NCI-H774 (cell line): ENCODE measurements around the gene FMN2.

ENCODE experiments used
- DNase-seq: peaks from one replicate; lab custom pipeline; 2025; lab: John Stamatoyannopoulos, UW

FMN2 gene

GRCh38 chr1:240424740-240425464, 333.2 kb downstream of the FMN2 start:
- DNase-seq: no peak

GRCh38 chr1:240426051-240426450, 334.4 kb downstream of the FMN2 start:
- no peak for DNase-seq

DNA sequence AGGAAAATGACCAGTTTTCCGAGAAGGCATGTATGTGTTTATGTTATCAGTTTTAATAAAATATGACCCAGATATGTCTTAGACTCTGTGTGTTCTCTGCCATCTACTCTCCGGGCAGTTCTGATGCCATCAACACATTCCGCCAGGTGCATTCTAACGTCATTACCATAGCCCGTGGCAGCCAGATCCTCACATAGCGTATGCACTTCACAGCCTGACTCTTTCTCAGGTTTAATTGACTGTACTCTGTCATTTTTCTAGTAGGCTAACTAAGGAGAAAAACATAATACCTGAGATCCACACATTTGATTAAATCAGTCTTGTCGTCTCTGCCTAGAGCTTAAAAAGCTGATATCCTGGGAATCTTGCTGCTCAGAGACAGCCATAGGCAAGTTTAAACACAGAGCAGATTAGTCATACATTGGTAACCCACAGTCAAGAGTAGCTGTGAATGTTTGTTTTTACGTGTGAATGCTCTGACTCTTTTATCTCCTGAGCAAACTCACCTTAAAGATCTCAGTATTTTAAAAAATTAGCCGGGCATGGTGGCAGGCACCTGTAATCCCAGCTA, 344.4 kb downstream of the FMN2 start:
- no peak for DNase-seq

- DNase-seq: no peak
Observed at GRCh38 chr1:240441669-240442068, 350.0 kb downstream of the FMN2 start.

- no peak for DNase-seq
Observed at GRCh38 chr1:240445369-240445768, 353.7 kb downstream of the FMN2 start.

DNA sequence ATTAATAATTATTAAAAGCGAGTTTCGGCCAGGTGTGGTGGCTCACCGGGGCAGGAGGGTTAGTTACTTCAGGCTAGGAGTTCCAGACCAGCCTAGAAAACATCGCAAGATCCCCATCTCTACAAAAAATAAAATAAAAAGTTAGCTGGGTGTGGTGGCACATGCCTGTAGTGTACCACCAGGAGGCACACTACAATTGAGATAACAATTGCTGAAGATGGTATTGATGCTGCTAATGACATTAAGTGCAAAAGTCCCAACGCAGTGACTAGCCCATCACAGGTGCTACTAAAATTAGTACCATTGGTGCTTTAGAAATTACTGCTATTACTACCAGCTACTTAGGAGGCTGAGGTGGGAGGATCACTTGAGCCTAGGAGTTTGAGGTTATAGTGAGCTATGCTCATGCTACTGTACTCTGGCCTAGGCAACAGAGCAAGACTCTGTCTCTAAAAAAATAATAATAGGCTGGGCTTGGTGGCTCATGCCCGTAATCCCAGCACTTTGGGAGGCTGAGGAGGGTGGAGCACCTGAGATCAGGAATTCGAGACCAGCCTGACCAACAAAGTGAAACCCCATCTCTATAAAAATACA, 363.6 kb downstream of the FMN2 start:
- DNase-seq: no peak

GRCh38 chr1:240457203-240457602, 365.5 kb downstream of the FMN2 start:
- DNase-seq: no peak

GRCh38 chr1:240462277-240462676, 370.6 kb downstream of the FMN2 start:
- DNase-seq: no peak

DNA sequence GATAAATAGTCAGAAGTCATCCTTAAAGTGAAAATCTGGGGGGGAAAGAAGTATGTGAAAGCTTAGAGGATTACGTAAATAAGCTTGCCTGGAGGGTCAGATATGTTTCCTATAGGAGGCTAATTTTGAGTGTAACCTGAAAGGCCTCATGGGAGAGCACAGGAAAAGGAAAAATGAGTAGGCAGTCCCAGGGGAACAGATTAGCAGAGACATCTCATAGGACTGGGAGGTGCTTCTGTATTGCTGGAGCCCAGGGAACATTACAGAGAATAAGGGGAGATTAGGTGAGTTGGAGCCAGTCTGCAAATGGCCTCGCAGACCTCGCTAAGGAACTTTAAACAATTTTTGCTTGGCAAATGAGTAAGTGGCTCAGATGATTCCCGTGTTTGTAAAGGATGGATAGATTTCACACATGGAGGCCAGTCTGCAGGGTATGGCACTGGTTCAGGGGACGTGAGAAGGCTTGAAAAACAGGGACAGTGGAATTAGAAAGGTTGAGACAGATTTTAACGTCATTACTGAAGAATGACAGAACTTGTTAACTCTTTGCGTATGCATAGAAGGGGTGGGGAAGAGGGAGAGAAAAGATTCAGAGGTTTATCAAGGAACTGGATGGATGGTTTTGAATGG, 371.2 kb downstream of the FMN2 start:
- DNase-seq: no peak

DNA sequence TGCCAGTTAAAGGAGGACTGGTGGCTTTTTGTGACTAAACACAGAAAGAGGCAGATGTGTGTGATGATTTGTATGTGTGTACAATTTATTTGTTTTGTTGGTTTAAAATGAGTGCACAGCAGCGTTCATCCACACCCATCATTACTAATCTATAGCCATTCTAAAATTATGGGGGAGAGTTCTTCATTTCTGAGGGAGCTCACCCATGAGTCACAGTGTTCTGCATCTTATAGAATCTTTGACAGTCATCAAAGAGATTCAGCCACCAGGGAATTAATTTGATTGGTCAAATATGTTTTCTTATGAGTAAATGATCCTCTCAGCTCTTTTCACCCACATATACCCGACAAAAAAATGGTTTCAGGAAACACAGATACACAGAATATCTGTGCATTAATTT, 372.4 kb downstream of the FMN2 start:
- DNase-seq: no peak

DNA sequence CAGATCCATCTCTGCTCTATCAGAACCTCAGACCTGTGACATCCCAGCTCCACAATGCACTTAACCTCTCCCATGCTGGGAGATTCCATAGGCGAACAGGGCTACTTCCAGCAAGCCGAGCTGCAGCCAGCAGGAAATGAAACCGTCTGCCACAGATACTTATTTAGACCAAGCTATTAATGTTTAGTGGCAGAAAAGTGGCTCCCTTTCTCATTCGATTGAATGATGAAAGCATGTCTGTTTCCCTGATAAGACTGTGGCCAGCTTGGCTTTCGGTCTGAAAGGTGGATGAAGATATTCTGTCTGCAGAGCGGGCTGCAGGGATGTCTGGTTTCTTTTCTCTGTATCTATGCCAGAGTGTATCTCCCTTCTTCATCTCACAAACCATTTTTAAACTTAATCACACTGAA, 373.9 kb downstream of the FMN2 start:
- no peak for DNase-seq

- no peak for DNase-seq
Observed at GRCh38 chr1:240466509-240466908, 374.8 kb downstream of the FMN2 start.

DNA sequence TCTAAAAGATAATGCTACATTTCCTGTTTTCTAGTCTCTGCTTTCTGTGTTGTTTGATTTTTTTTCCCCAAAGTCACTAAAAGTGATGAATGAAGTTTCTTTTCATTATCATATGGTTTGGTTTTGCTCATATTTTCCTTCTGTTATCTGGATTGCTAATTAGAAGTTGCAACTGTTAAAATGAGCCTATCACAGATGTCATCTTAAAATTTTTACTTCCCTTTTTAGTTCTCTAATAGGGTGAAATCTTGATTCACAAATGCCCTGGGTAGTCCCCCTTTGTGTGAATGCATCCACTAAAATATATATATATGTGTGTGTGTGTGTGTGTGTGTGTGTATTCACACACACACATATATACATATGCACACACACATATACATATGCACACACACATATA, 376.2 kb downstream of the FMN2 start:
- DNase-seq: no peak

DNA sequence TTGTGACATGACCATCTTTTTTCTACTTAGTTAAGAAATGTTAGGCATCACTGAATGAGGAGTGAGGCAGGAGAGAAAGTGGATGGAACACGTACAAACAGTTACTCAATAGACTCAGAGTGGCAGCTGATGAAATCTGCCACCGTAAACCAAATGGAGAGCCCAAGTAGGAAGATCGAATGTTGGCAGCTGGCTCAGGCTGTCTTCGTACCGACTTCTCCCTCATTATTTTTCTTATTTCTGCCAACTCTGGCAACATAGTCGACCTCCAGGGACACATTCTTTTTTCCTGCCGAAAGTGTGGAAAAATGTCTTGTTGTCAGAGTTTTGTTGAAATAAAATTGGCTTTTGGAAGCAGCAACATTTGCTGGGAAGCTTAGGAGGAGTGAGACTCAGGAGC, 377.0 kb downstream of the FMN2 start:
- DNase-seq: no peak

DNA sequence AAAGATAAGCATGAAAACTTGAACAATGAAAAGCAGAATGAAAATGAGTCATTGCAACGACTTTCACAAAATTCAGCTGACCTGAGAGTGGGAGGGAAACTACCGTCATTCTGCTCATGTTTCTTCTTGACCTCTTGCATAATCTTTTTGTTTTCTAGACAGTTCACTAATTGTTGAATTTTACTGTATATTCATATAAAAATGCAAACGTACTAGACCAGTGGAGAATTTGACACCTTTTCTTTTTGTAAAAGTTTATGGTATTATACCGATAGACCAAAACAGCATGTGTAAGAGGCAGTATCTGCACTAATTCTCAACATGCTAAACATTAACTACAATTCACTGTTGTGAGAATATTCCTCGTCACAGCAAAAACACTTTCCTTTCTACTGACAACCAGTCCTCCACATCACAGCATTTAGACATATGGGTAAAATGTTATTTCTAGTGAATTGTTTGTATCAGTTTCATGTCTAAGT, 382.5 kb downstream of the FMN2 start:
- DNase-seq: no peak

DNA sequence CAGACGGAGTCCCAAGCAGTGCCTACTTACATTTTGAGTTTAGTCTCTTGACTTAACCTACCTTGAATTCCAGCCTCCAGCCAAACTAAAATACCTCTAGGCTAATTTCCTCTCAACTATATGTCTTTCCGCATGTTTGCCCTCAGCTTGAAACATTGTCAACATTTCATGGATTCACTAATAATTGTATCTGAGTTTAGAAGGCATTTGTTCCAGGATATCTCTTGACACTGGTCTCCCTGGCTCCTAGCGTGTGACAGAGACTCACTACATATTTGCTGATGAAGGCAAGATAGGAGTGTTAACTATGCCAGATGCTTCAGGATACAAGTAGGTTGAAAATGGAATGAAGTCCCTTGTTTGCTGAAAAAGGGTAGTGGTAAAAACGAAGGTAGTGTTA, 384.1 kb downstream of the FMN2 start:
- DNase-seq: no peak

DNA sequence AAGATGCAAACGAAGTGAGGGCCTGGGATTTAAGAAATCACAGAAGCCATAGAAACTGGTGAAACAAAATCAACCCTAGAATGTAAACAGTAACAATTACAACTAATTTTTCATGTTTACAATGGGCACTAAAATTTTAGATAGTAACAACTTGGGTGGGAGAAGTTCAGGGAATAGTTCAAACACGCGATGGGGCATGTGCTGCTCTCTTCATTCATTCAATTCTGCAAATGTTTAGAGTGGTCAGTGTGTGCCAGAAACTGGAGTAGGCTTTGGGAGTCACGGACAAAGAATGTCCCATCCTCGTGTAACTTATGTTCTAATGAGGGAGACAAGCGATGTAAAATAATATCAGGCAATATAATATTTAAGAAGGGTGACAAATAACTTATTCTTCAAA, 386.9 kb downstream of the FMN2 start:
- no peak for DNase-seq

DNA sequence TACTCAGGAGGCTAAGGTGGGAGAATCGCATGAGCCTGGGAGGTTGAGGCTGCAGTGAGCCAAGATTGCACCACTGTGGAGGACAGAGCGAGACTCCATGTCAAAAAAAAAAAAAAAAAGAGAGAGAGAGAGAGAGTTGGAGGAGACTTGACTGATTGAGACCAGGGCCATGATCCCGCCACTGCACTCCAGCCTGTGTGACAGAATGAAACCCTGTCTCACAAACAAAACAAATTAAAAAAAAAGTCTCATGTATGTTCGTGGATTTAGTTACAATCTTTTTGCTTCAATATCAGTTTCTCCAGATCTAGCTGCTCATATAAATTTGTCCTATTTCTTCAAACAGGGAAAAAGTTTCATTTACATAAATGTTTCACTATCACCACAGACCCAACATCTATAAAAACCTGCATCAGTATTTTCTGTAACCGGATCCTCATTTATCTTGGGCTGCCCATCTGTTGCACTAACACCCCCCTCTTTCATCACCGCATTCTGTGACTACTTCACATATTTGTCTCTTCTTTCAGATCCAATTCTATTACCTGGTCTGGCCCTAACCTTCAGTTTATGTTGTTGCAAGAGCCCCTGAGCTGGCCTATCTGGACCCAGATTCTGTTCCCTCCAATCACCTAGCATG, 393.2 kb downstream of the FMN2 start:
- DNase-seq: no peak

GRCh38 chr1:240486611-240487010, 394.9 kb downstream of the FMN2 start:
- DNase-seq: no peak

DNA sequence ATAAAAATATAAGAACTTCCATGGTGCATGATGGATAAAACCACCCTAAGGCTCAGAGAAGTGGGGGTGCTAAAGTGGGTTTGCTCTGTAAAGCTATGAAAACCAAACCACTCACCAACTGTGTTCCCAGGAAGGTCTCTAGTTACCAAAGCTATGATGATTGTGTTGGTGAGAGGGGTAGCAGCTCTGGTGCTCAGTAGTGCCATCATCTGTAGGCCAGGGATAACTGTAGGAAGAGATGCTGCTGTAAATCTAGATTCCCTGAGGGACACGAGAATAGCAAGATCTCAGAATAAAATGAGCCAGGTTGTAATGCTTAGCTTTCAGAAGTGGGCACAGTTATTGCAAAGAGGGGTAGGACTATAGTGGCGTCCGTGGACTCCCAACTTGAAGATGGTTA, 395.8 kb downstream of the FMN2 start:
- no peak for DNase-seq

GRCh38 chr1:240491156-240491555, 399.5 kb downstream of the FMN2 start:
- DNase-seq: peak; percentile 22

DNA sequence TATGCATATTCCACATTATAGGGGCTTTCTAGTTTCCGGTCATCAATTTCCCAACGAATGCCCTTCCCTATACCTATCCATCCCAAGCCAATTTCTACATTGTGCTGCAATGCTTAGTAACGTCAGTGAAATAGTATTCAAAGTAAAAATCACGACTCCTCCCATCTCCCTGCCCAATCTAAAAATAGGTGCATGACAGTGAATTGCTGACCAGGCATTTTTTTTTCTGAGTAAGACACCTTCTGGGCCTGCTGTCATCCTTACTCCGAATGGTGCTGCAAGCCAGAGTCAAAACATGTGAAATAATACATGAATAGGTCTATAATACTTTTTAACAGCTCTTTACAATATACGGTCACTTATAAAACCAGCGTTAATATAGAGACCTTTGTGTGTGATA, 400.1 kb downstream of the FMN2 start:
- no peak for DNase-seq
